A549 (cell line): ENCODE measurements around the gene MSI2. TPM values are rescaled to one million over a fixed set of nuclear protein-coding genes. Genes with fewer than 3 reads are reported as not detected.

Source experiments
- ATAC-seq, 2 experiments: fragments of 200-7000 bp in 1 of 2; fragments of >200 bp in 1 of 2; cut with Nextera tagmentation in 1 of 2; cut with Tn5 transposase in 1 of 2; 3 replicates each; pipeline versions ENCODE4 v1.8.0 to v1.9.1; 2018 to 2020; ENCODE audit warnings: mild to moderate bottlenecking in 1 of 2, moderate library complexity in 1 of 2
- CTCF ChIA-PET: fragments of 300-600 bp; sonication (Branson Sonifier 250); formaldehyde crosslinking; extraction: SDS; loops from one replicate; lab custom pipeline; 2021; ENCODE audit warnings: antibody characterized with exemption, inconsistent platforms; lab: Yijun Ruan, JAX
- POLR2A ChIA-PET: fragments of 350-600 bp; formaldehyde crosslinking; extraction: SDS; loops from one replicate; lab custom pipeline; 2021; ENCODE audit warnings: antibody characterized with exemption, inconsistent platforms; lab: Yijun Ruan, JAX
- DNase-seq, 2 experiments: peaks; one replicate each; pipeline versions ENCODE4 v3.0.0 to v3.0.0-alpha.2; 2011 to 2016; ENCODE audit warnings: low read depth in 1 of 2, low spot score in 1 of 2
- FAIRE-seq: peaks from 2 replicates; lab custom pipeline; 2011; peaks lifted over from hg19 to GRCh38; lab: Jason Lieb, UNC
- H3K27ac ChIP-seq, 2 experiments: fragments of >200 bp; sonication (Bioruptor Twin); formaldehyde crosslinking; 3 replicates each; pipeline ENCODE4 v1.5.1; 2016 to 2017
- H3K4me1 ChIP-seq: fragments of >200 bp; sonication (Bioruptor Twin); formaldehyde crosslinking; 3 replicates; pipeline ENCODE4 v1.6.1; 2016
- H3K4me2 ChIP-seq: fragments of >200 bp; sonication (Bioruptor Twin); formaldehyde crosslinking; 3 replicates; pipeline ENCODE4 v1.6.1; 2016
- H3K4me3 ChIP-seq: fragments of >200 bp; sonication (Bioruptor Twin); formaldehyde crosslinking; 3 replicates; pipeline ENCODE4 v1.5.1; 2016
- H3K9me3 ChIP-seq: fragments of >200 bp; sonication (Bioruptor Twin); formaldehyde crosslinking; 3 replicates; pipeline ENCODE4 v1.6.1; 2016
- CBX2 ChIP-seq: fragments of 200-600 bp; sonication (generic); IDR thresholded peaks from 2 replicates; pipeline ENCODE4 v1.6.1; 2016; ENCODE audit warnings: low read depth, mild to moderate bottlenecking, borderline replicate concordance
- CTCF ChIP-seq: fragments of >200 bp; sonication (Bioruptor Twin); formaldehyde crosslinking; IDR thresholded peaks from 3 replicates; pipeline ENCODE4 v1.5.1; 2016
- E2F6 ChIP-seq: IDR thresholded peaks from 2 replicates; pipeline ENCODE4 v1.6.1; 2012; ENCODE audit warnings: low read depth, borderline replicate concordance
- EHF ChIP-seq: fragments of 250-450 bp; sonication (Bioruptor Pico); IDR thresholded peaks from 2 replicates; pipeline ENCODE4 v1.5.0; 2020; ENCODE audit warnings: mild to moderate bottlenecking
- ESRRA ChIP-seq: fragments of 150-350 bp; IDR thresholded peaks from 2 replicates; pipeline ENCODE4 v1.6.1; 2014; ENCODE audit warnings: mild to moderate bottlenecking, low read length, borderline replicate concordance
- FOSB ChIP-seq: fragments of 250-450 bp; sonication (Bioruptor Pico); IDR thresholded peaks from 2 replicates; pipeline ENCODE4 v1.5.0; 2020; ENCODE audit warnings: mild to moderate bottlenecking, moderate library complexity
- FOXS1 ChIP-seq: fragments of 250-450 bp; sonication (Bioruptor Pico); IDR thresholded peaks from 2 replicates; pipeline ENCODE4 v1.5.0; 2020; ENCODE audit warnings: mild to moderate bottlenecking, moderate library complexity
- GATA3 ChIP-seq: IDR thresholded peaks from 2 replicates; pipeline ENCODE4 v1.6.1; 2012; ENCODE audit warnings: borderline replicate concordance
- HDAC2 ChIP-seq: fragments of 200-600 bp; sonication (generic); IDR thresholded peaks from 2 replicates; pipeline ENCODE4 v1.6.1; 2016
- HEYL ChIP-seq: fragments of 250-450 bp; sonication (Bioruptor Pico); IDR thresholded peaks from 2 replicates; pipeline ENCODE4 v1.8.0; 2021; ENCODE audit warnings: mild to moderate bottlenecking, moderate library complexity
- HOXA7 ChIP-seq: fragments of 250-450 bp; sonication (Bioruptor Pico); IDR thresholded peaks from 2 replicates; pipeline ENCODE4 v1.5.0; 2020; ENCODE audit warnings: mild to moderate bottlenecking, moderate library complexity
- JUNB ChIP-seq: fragments of >200 bp; sonication (Bioruptor Twin); formaldehyde crosslinking; IDR thresholded peaks from 2 replicates; pipeline ENCODE4 v1.6.1; 2016
- MAFK ChIP-seq: fragments of 450-650 bp; IDR thresholded peaks from 2 replicates; pipeline ENCODE4 v1.6.1; 2014; ENCODE audit not compliant: partially characterized antibody
- MAX ChIP-seq: IDR thresholded peaks from 2 replicates; pipeline ENCODE4 v1.6.1; 2012
- MYC ChIP-seq: IDR thresholded peaks from 2 replicates; pipeline ENCODE4 v1.6.1; 2012; ENCODE audit warnings: mild to moderate bottlenecking, inconsistent platforms, low read length, improper control_type of control experiment, borderline replicate concordance
- NFE2L2 ChIP-seq: fragments of 150-350 bp; conservative IDR thresholded peaks from 2 replicates; pipeline ENCODE4 v1.6.1; 2014; ENCODE audit warnings: low read length
- NPAS2 ChIP-seq: fragments of 250-450 bp; sonication (Bioruptor Pico); IDR thresholded peaks from 2 replicates; pipeline ENCODE4 v1.8.0; 2022; ENCODE audit warnings: mild to moderate bottlenecking, moderate library complexity, borderline replicate concordance
- NR3C1 ChIP-seq: fragments of >200 bp; sonication (Bioruptor Twin); formaldehyde crosslinking; IDR thresholded peaks from 3 replicates; pipeline ENCODE4 v1.6.1; 2017
- PHF8 ChIP-seq: fragments of 200-600 bp; sonication (generic); IDR thresholded peaks from 2 replicates; pipeline ENCODE4 v1.6.1; 2016; ENCODE audit warnings: low read depth, mild to moderate bottlenecking, antibody characterized with exemption, moderate library complexity, borderline replicate concordance
- POLR2A ChIP-seq: IDR thresholded peaks from 2 replicates; pipeline ENCODE4 v1.6.1; 2012; ENCODE audit warnings: mild to moderate bottlenecking, low read length
- RAD21 ChIP-seq, 2 experiments: fragments of >200 bp in 1 of 2; sonication (Bioruptor Twin) in 1 of 2; formaldehyde crosslinking in 1 of 2; IDR thresholded peaks in 1 of 2; conservative IDR thresholded peaks in 1 of 2; 2 replicates in 1 of 2; 3 replicates in 1 of 2; pipeline ENCODE4 v1.6.1; 2012 to 2018; ENCODE audit warnings: inconsistent platforms in 1 of 2
- RARB ChIP-seq: fragments of 250-450 bp; sonication (Bioruptor Pico); IDR thresholded peaks from 2 replicates; pipeline ENCODE4 v1.8.0; 2021; ENCODE audit warnings: mild to moderate bottlenecking, moderate library complexity
- RCOR1 ChIP-seq: fragments of 150-350 bp; IDR thresholded peaks from 2 replicates; pipeline ENCODE4 v1.6.1; 2014; ENCODE audit warnings: antibody characterized with exemption, low read length, low read depth
- RFX5 ChIP-seq: fragments of 450-650 bp; IDR thresholded peaks from 2 replicates; pipeline ENCODE4 v1.7.1; 2014; ENCODE audit warnings: antibody characterized with exemption, mild to moderate bottlenecking, moderate library complexity
- SMC3 ChIP-seq: fragments of >200 bp; sonication (Bioruptor Twin); formaldehyde crosslinking; IDR thresholded peaks from 3 replicates; pipeline ENCODE4 v1.6.1; 2018; ENCODE audit warnings: inconsistent platforms
- TP53 ChIP-seq: fragments of 250-450 bp; sonication (Bioruptor Pico); IDR thresholded peaks from 2 replicates; pipeline ENCODE4 v1.5.0; 2021; ENCODE audit warnings: mild to moderate bottlenecking, moderate library complexity
- ZFP36 ChIP-seq: fragments of 450-650 bp; IDR thresholded peaks from 2 replicates; pipeline ENCODE4 v1.6.1; 2014; ENCODE audit warnings: borderline replicate concordance; ENCODE audit not compliant: partially characterized antibody
- ZNF302 ChIP-seq: fragments of 250-450 bp; sonication (Bioruptor Pico); IDR thresholded peaks from 2 replicates; pipeline ENCODE4 v1.9.0; 2021; ENCODE audit warnings: inconsistent platforms, mild to moderate bottlenecking, moderate library complexity
- ZSCAN20 ChIP-seq: fragments of 250-450 bp; sonication (Bioruptor Pico); IDR thresholded peaks from 2 replicates; pipeline ENCODE4 v1.8.0; 2022; ENCODE audit warnings: mild to moderate bottlenecking, moderate library complexity
- WGBS: methylation state at CpG from one replicate; pipeline ENCODE4 v1.1.6; 2017; ENCODE audit errors: missing lambda C conversion rate; 5-methylcytosine and 5-hydroxymethylcytosine counted together
- polyA plus RNA-seq, 4 experiments: library from polyadenylated mRNA; depleted of rRNA in 3 of 4; stranded (reverse); fragments of >200 nt; fragmentation: RNase III in 1 of 4; extraction: RNeasy Plus Mini Kit Qiagen cat#74134 plus additional on column Dnase treatment in 1 of 4; gene quantifications; 2 replicates in 3 of 4; 3 replicates in 1 of 4; pipeline ENCODE4 v1.2.3, GENCODE V29; 2011 to 2017
- TF ChIP-seq, protein P1 (sequence below): fragments of 250-450 bp; sonication (Bioruptor Pico); IDR thresholded peaks from 2 replicates; pipeline ENCODE4 v1.5.0; 2021; ENCODE audit warnings: mild to moderate bottlenecking, moderate library complexity, borderline replicate concordance

Gene MSI2
- polyA plus RNA-seq, 2 of the 4 experiments (the other 2 are of a cell fraction), result 43.6 to 44.4 TPM

GRCh38 chr17:57550016-57550415, 293.7 kb downstream of the MSI2 start:
- H3K4me1 ChIP-seq, result peaks cover 28% of the 10 kb centered on the region
- 87% methylated on average over 10 of the region's 10 CpGs for WGBS
- no peak overlapping the region for H3K4me3 ChIP-seq
- no peak overlapping the region for H3K4me2 ChIP-seq
- CTCF ChIA-PET, result interaction anchor here (1.2 to 3.1 kb wide), 3 partner anchors 9 to 307 kb away, joined by 4 to 11 read pairs (median 6); no protein-coding TSS in a partner anchor
- TF ChIP-seq TP53 (CRISPR knock-in tag), result no peak
- TF ChIP-seq NPAS2, result no peak
- no peak for TF ChIP-seq RFX5
- no peak for TF ChIP-seq ESRRA
- TF ChIP-seq HEYL (CRISPR knock-in tag), result no peak
- no peak for TF ChIP-seq MAX
- POLR2A ChIA-PET, result no interaction called here
- no peaks in the 10 kb centered on the region for H3K9me3 ChIP-seq
- DNase-seq, result no peak
- FAIRE-seq, result no peak
- H3K27ac ChIP-seq, result no peak overlapping the region
- no peak for ATAC-seq

- FAIRE-seq, result no peak
- no peak for DNase-seq
- Histone ChIP-seq H3K9me3 (no peaks in the 10 kb centered on the region), H3K27ac (no peak overlapping the region), H3K4me1 (peaks cover 30% of the 10 kb centered on the region), H3K4me2 (no peak overlapping the region), H3K4me3 (no peak overlapping the region)
- TF ChIP-seq ESRRA (no peak), HOXA7 (CRISPR knock-in tag) (no peak), FOSB (CRISPR knock-in tag) (no peak), CBX2 (no peak), ZSCAN20 (no peak), RARB (CRISPR knock-in tag) (no peak), JUNB (no peak), POLR2A (no peak), ZFP36 (no peak), MAFK (no peak), CTCF (no peak), FOXS1 (CRISPR knock-in tag) (no peak), NFE2L2 (no peak), RAD21 (conservative IDR thresholded peaks at IDR 0.05 in 1 of 2, IDR thresholded peaks at IDR 0.05 in 1 of 2) (no peak), NR3C1 (no peak), RCOR1 (no peak)
- no peak for ATAC-seq
- WGBS, result 84% methylated on average over 11 of the region's 11 CpGs
- ChIA-PET CTCF (interaction anchor here (0.7 to 3.1 kb wide), 5 partner anchors 8 to 308 kb away, joined by 3 to 11 read pairs (median 4); no protein-coding TSS in a partner anchor), POLR2A (no interaction called here)
These were observed 294.5 kb downstream of the MSI2 start for GRCh38 chr17:57550668-57551315.

DNA sequence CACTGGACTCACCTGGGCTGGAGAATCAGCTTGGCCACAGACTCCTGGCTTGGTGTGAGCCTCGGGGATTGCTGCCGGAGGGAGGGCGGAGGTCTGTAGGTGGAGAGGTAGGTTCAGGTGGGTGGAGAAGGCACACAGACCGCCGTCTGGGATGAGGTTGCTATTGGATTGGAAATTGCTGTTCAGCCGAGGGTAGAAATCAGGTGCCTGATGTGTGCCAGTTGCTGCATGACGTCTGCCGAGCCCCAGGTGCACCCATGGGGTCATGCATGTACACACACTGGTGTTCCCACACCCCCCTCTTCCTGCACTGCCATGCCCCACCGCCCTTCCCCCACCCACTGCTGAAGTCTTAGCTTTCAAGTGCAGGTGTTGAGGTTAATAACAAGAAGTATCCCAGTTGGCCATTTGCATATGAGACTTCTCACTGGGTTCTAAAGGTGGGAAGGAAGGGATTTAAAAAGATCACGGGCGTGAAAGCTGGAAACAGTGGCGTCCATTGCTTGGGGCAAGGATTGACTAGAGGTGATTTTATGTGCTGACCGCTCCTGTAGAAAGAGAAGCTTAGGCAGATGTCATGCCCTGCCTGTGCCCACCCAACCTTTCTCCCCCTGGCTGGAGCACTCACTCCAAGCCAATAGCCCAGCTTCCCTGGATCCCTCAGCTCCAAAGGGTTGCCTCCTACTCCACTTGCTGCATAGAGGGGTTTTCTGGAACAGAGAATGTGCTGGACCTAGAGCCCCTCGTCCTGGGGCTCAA, 295.2 kb downstream of the MSI2 start:
- ChIA-PET POLR2A (no interaction called here), CTCF (interaction anchor here (0.7 to 3.1 kb wide), 7 partner anchors 8 to 309 kb away, joined by 3 to 11 read pairs (median 3); no protein-coding TSS in a partner anchor)
- FAIRE-seq, result no peak
- Histone ChIP-seq H3K27ac (no peak overlapping the region), H3K4me3 (no peak overlapping the region), H3K4me1 (peaks cover 30% of the 10 kb centered on the region), H3K9me3 (no peaks in the 10 kb centered on the region), H3K4me2 (no peak overlapping the region)
- no peak for DNase-seq
- 86% methylated on average over 14 of the region's 14 CpGs for WGBS
- no peak for ATAC-seq
- TF ChIP-seq, protein P1, sequence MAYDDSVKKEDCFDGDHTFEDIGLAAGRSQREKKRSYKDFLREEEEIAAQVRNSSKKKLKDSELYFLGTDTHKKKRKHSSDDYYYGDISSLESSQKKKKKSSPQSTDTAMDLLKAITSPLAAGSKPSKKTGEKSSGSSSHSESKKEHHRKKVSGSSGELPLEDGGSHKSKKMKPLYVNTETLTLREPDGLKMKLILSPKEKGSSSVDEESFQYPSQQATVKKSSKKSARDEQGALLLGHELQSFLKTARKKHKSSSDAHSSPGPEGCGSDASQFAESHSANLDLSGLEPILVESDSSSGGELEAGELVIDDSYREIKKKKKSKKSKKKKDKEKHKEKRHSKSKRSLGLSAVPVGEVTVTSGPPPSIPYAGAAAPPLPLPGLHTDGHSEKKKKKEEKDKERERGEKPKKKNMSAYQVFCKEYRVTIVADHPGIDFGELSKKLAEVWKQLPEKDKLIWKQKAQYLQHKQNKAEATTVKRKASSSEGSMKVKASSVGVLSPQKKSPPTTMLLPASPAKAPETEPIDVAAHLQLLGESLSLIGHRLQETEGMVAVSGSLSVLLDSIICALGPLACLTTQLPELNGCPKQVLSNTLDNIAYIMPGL (CRISPR knock-in tag), result no peak
- TF ChIP-seq MAX (no peak), GATA3 (no peak), EHF (CRISPR knock-in tag) (no peak), ZNF302 (CRISPR knock-in tag) (no peak), HDAC2 (no peak), HEYL (CRISPR knock-in tag) (no peak), ZSCAN20 (no peak), POLR2A (no peak), NPAS2 (no peak), MYC (no peak), TP53 (CRISPR knock-in tag) (no peak), E2F6 (no peak), HOXA7 (CRISPR knock-in tag) (no peak), PHF8 (no peak), SMC3 (no peak)
